ENCODE measurements around the gene ADD3.

The ADD3 gene

DNA sequence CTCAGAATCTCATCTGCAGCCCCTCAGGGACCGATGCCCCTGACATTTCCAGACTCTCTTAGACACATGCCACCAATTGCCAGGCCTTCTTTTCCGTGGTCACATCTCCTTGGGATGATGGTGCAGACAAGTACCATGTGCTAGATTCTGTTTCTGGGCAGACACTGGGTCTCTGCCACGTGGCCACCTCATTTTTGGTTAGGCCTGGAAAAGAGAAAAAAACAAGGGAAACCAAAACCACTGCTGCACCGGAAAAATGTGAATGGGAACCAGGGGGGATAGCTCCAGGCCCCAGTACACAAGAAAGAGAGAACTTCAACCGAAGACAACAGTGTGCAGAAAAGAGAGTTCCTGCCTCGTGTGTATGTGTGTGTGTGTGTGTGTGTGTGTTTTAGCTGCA lies 176.6 kb downstream of the ADD3 start:
- TF ChIP-seq NFRKB (IDR thresholded peaks at IDR 0.05) = no peak
- TF ChIP-seq TARDBP (IDR thresholded peaks at IDR 0.05) = no peak
- TF ChIP-seq SUZ12 (IDR thresholded peaks at IDR 0.05) = no peak
- TF ChIP-seq ELF4 (IDR thresholded peaks at IDR 0.05) = no peak
- no peak for TF ChIP-seq LEF1 (IDR thresholded peaks at IDR 0.05; ENCODE audit: borderline replicate concordance)
- TF ChIP-seq BHLHE40 (IDR thresholded peaks at IDR 0.05; ENCODE audit: borderline replicate concordance) = no peak
- TF ChIP-seq ZNF384 (IDR thresholded peaks at IDR 0.05) = no peak
- no peak for TF ChIP-seq SP1 (IDR thresholded peaks at IDR 0.05)
- no peak for TF ChIP-seq FOXK2 (IDR thresholded peaks at IDR 0.05)
- no peak for TF ChIP-seq FOXM1 (IDR thresholded peaks at IDR 0.05; ENCODE audit: borderline replicate concordance)
- no peak for TF ChIP-seq FOXA1 (IDR thresholded peaks at IDR 0.05)
- TF ChIP-seq HDGF (IDR thresholded peaks at IDR 0.05; ENCODE audit: borderline replicate concordance) = no peak
- no peak for TF ChIP-seq L3MBTL2 (conservative IDR thresholded peaks at IDR 0.05)
- no peak for TF ChIP-seq CTBP1 (IDR thresholded peaks at IDR 0.05; ENCODE audit: borderline replicate concordance)
- TF ChIP-seq PKNOX1 (IDR thresholded peaks at IDR 0.05) = no peak
- no peak for TF ChIP-seq ARNT (IDR thresholded peaks at IDR 0.05)
- DNase-seq (ENCODE audit: extremely low spot score) = no peak
- CTCF ChIA-PET = no interaction called here
- POLR2A ChIA-PET = interaction anchor here (0.7 kb wide), 1 partner anchor 37 kb away, joined by 3 read pairs; no protein-coding TSS in a partner anchor
